Neural cell (in vitro differentiated cells): ENCODE measurements around the gene TRABD2B. TPM values are rescaled to one million over a fixed set of nuclear protein-coding genes. Genes with fewer than 3 reads are reported as not detected.

Source experiments
- H2AFZ ChIP-seq: fragments of 200-600, 300-800 bp; sonication (generic), shearing (Covaris generic); 2 replicates; pipeline ENCODE4 v1.6.0; 2014; ENCODE audit warnings: low read depth, mild to moderate bottlenecking, antibody characterized with exemption, low read length, moderate library complexity
- H3F3A ChIP-seq: fragments of 200-600 bp; shearing (Covaris generic); 2 replicates; pipeline ENCODE4 v1.6.1; 2016; ENCODE audit warnings: mild to moderate bottlenecking, moderate library complexity, mixed read lengths, antibody characterized with exemption, low read length; ENCODE audit not compliant: insufficient read depth, poor library complexity, severe bottlenecking
- H3K27ac ChIP-seq: fragments of 200-600, 300-800 bp; sonication (generic), shearing (Covaris generic); 2 replicates; pipeline ENCODE4 v1.5.1; 2014; ENCODE audit warnings: mild to moderate bottlenecking, low read length, moderate library complexity
- H3K27me3 ChIP-seq: fragments of 300-800, 200-600 bp; sonication (generic), shearing (Covaris generic); 2 replicates; pipeline ENCODE4 v1.6.0; 2014; ENCODE audit warnings: mild to moderate bottlenecking, low read depth, low read length, moderate library complexity; ENCODE audit not compliant: insufficient read depth
- H3K36me3 ChIP-seq: fragments of 300-800, 200-600 bp; sonication (generic), shearing (Covaris generic); 2 replicates; pipeline ENCODE4 v1.5.1; 2014; ENCODE audit warnings: mild to moderate bottlenecking, antibody characterized with exemption, low read length, moderate library complexity; ENCODE audit not compliant: insufficient read depth
- H3K4me2 ChIP-seq: fragments of 300-800, 200-600 bp; sonication (generic), shearing (Covaris generic); 2 replicates; pipeline ENCODE4 v1.6.0; 2014; ENCODE audit warnings: mild to moderate bottlenecking, low read length
- H3K4me3 ChIP-seq: fragments of 300-800, 200-600 bp; sonication (generic), shearing (Covaris generic); 2 replicates; pipeline ENCODE4 v1.5.1; 2014; ENCODE audit warnings: mild to moderate bottlenecking, low read length, moderate library complexity
- H3K79me2 ChIP-seq: fragments of 200-600 bp; shearing (Covaris generic); replicated peaks from 2 replicates; pipeline ENCODE4 v1.6.0; 2014; ENCODE audit warnings: mild to moderate bottlenecking, low read length, moderate library complexity; ENCODE audit not compliant: insufficient read depth
- H3K9ac ChIP-seq: fragments of 300-800, 200-600 bp; sonication (generic), shearing (Covaris generic); 2 replicates; pipeline ENCODE4 v1.6.1; 2016; ENCODE audit warnings: mild to moderate bottlenecking, low read length, mixed read lengths
- H3K9me2 ChIP-seq: fragments of 200-600 bp; shearing (Covaris generic); 2 replicates; pipeline ENCODE4 v1.6.1; 2016; ENCODE audit warnings: mild to moderate bottlenecking, low read length, mixed read lengths; ENCODE audit not compliant: insufficient read depth
- H3K9me3 ChIP-seq: fragments of 200-600, 300-800 bp; sonication (generic), shearing (Covaris generic); 2 replicates; pipeline ENCODE4 v1.6.1; 2016; ENCODE audit warnings: mild to moderate bottlenecking, mixed run types, low read length, moderate library complexity, mixed read lengths
- H4K20me1 ChIP-seq: fragments of 200-600 bp; shearing (Covaris generic); 2 replicates; pipeline ENCODE4 v1.6.1; 2016; ENCODE audit warnings: mild to moderate bottlenecking, mixed run types; ENCODE audit not compliant: insufficient read depth
- EP300 ChIP-seq: fragments of 450-650 bp; conservative IDR thresholded peaks from 2 replicates; pipeline ENCODE4 v1.6.1; 2014; ENCODE audit warnings: antibody characterized with exemption, mild to moderate bottlenecking, moderate library complexity; ENCODE audit not compliant: poor library complexity, severe bottlenecking
- EZH2 ChIP-seq: fragments of 200-600, 300-800 bp; shearing (Covaris generic), sonication (generic); IDR thresholded peaks from 2 replicates; pipeline ENCODE4 v1.6.1; 2014; ENCODE audit warnings: antibody characterized with exemption, low read length, borderline replicate concordance, mild to moderate bottlenecking; ENCODE audit not compliant: insufficient read depth, poor library complexity, severe bottlenecking
- MXI1 ChIP-seq: fragments of 450-650 bp; conservative IDR thresholded peaks from 2 replicates; pipeline ENCODE4 v1.6.1; 2014; ENCODE audit warnings: antibody characterized with exemption, mild to moderate bottlenecking; ENCODE audit not compliant: poor library complexity, severe bottlenecking
- POLR2AphosphoS5 ChIP-seq: IDR thresholded peaks from 2 replicates; pipeline ENCODE4 v1.6.1; 2012
- RAD21 ChIP-seq: fragments of 450-650 bp; conservative IDR thresholded peaks from 2 replicates; pipeline ENCODE4 v1.6.1; 2014; ENCODE audit warnings: antibody characterized with exemption, mild to moderate bottlenecking, moderate library complexity
- SMC3 ChIP-seq: fragments of 450-650 bp; conservative IDR thresholded peaks from 2 replicates; pipeline ENCODE4 v1.6.1; 2014; ENCODE audit warnings: antibody characterized with exemption, mild to moderate bottlenecking, moderate library complexity; ENCODE audit not compliant: poor library complexity
- TAF1 ChIP-seq: IDR thresholded peaks from 2 replicates; pipeline ENCODE4 v1.6.1; 2012; ENCODE audit warnings: low read depth
- polyA plus RNA-seq: library from polyadenylated mRNA; depleted of rRNA; stranded (reverse); fragments of >200 nt; gene quantifications from 2 replicates; pipeline ENCODE4 v1.2.3, GENCODE V29; 2014
- TF ChIP-seq, protein P1 (sequence below): fragments of 450-650 bp; IDR thresholded peaks from 2 replicates; pipeline ENCODE4 v1.5.1; 2014; ENCODE audit warnings: antibody characterized with exemption, mild to moderate bottlenecking, moderate library complexity; ENCODE audit not compliant: poor library complexity, severe bottlenecking
- TF ChIP-seq, protein P2 (sequence below): IDR thresholded peaks from 2 replicates; pipeline ENCODE4 v1.6.1; 2012; ENCODE audit warnings: borderline replicate concordance

The TRABD2B gene
- polyA plus RNA-seq, 1 donor from 2014 or later = 0.02 TPM

DNA sequence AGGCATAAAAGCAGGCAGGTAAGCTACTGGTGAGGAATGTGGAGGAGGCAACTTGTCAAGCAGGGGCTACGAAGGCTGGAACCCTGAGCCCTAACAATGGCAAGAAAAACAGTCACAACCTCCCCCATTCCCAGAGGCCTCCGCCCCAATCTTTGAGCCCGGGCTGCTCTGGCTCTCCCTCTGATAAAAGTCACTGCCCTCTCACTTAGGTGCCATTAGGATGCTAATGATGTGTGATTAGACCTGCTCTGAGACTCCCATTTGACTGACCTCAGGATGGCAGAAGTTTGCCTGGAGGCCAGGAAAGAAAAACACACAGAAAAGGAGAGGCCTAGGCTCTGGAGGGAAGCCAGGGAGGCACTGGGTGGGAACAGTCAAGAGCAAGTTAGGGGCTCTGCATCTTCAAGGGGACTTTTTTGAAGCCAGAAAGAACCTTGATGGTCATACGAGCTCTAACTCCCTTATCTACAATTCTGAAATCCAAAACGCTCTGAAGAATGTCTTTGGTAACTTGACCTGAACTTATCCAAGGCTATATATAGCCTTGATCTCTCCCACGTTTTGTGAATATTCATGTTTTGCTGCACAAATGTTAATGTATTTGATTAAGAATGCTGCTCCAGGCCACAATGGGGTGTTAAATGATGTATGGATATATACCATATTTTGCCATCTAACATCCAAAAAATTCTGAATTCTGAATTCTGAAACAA is 98.9 kb downstream of the TRABD2B start:
- no peak overlapping the region for H2AFZ ChIP-seq
- no peaks in the 10 kb centered on the region for H3K27me3 ChIP-seq
- TF ChIP-seq MXI1 (no peak), RAD21 (no peak), TAF1 (no peak), SMC3 (no peak), EP300 (no peak), EZH2 (no peak), POLR2AphosphoS5 (no peak)
- TF ChIP-seq, protein P1, sequence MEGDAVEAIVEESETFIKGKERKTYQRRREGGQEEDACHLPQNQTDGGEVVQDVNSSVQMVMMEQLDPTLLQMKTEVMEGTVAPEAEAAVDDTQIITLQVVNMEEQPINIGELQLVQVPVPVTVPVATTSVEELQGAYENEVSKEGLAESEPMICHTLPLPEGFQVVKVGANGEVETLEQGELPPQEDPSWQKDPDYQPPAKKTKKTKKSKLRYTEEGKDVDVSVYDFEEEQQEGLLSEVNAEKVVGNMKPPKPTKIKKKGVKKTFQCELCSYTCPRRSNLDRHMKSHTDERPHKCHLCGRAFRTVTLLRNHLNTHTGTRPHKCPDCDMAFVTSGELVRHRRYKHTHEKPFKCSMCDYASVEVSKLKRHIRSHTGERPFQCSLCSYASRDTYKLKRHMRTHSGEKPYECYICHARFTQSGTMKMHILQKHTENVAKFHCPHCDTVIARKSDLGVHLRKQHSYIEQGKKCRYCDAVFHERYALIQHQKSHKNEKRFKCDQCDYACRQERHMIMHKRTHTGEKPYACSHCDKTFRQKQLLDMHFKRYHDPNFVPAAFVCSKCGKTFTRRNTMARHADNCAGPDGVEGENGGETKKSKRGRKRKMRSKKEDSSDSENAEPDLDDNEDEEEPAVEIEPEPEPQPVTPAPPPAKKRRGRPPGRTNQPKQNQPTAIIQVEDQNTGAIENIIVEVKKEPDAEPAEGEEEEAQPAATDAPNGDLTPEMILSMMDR = no peak
- TF ChIP-seq, protein P2, sequence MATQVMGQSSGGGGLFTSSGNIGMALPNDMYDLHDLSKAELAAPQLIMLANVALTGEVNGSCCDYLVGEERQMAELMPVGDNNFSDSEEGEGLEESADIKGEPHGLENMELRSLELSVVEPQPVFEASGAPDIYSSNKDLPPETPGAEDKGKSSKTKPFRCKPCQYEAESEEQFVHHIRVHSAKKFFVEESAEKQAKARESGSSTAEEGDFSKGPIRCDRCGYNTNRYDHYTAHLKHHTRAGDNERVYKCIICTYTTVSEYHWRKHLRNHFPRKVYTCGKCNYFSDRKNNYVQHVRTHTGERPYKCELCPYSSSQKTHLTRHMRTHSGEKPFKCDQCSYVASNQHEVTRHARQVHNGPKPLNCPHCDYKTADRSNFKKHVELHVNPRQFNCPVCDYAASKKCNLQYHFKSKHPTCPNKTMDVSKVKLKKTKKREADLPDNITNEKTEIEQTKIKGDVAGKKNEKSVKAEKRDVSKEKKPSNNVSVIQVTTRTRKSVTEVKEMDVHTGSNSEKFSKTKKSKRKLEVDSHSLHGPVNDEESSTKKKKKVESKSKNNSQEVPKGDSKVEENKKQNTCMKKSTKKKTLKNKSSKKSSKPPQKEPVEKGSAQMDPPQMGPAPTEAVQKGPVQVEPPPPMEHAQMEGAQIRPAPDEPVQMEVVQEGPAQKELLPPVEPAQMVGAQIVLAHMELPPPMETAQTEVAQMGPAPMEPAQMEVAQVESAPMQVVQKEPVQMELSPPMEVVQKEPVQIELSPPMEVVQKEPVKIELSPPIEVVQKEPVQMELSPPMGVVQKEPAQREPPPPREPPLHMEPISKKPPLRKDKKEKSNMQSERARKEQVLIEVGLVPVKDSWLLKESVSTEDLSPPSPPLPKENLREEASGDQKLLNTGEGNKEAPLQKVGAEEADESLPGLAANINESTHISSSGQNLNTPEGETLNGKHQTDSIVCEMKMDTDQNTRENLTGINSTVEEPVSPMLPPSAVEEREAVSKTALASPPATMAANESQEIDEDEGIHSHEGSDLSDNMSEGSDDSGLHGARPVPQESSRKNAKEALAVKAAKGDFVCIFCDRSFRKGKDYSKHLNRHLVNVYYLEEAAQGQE = no peak
- no peaks in the 10 kb centered on the region for H3K9me2 ChIP-seq
- H3K36me3 ChIP-seq = no peaks in the 10 kb centered on the region
- H3F3A ChIP-seq = no peaks in the 10 kb centered on the region
- H4K20me1 ChIP-seq = no peaks in the 10 kb centered on the region
- no peak overlapping the region for H3K27ac ChIP-seq
- no peak overlapping the region for H3K4me2 ChIP-seq
- H3K79me2 ChIP-seq = no peaks in the 10 kb centered on the region
- no peaks in the 10 kb centered on the region for H3K9me3 ChIP-seq
- H3K4me3 ChIP-seq = no peak overlapping the region
- H3K9ac ChIP-seq = no peak overlapping the region

DNA sequence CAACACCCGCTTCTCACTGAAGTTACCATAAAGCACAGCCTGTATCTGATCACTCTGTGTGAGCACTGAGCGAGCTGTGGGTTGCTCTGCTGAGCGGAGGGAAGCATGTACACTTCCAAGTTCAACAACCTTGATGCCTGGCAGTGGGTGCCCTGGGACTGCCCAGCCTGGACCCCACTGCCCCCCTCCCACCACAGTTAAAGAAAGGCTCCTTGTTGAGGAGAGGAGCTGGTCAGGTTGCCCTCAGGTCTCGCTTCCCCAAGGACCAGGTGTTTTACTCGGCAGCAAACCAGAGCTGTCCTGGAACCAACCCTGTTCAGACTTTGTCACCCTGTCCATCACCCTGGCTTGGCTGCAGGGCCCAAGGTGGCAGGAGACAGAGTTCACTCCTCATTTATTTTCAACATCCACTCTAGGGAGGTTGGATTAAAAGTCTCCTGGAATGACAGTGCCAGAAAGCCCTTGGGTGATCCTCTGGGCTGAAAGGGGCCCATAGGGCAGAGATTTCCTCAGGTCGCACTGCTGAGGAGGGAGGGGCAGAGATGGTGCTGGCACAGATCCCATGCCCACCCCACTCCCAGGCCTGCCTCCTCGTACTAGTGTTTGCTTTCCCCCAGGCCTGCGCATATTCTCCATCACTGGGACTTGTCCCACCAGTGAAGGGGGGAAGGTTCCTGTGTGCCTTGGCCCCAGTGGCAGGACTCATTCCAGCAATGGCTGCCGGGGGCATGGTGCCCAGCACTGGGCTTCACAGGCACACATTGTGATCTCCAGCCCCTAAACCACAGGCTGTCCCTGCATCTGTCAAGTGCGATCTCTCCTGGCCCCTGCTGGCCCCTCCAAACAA is 101.7 kb downstream of the TRABD2B start:
- Histone ChIP-seq H3K36me3 (no peaks in the 10 kb centered on the region), H3K27me3 (no peaks in the 10 kb centered on the region), H3K9ac (no peak overlapping the region), H2AFZ (no peak overlapping the region), H3K27ac (no peak overlapping the region), H3K4me2 (no peak overlapping the region), H3F3A (no peaks in the 10 kb centered on the region), H3K79me2 (no peaks in the 10 kb centered on the region), H3K4me3 (no peak overlapping the region), H3K9me2 (no peaks in the 10 kb centered on the region), H3K9me3 (no peaks in the 10 kb centered on the region), H4K20me1 (no peaks in the 10 kb centered on the region)
- no peak for TF ChIP-seq POLR2AphosphoS5
- TF ChIP-seq MXI1 = no peak
- TF ChIP-seq TAF1 = no peak
- no peak for TF ChIP-seq EP300
- TF ChIP-seq, protein P2 = no peak
- TF ChIP-seq, protein P1 = no peak
- no peak for TF ChIP-seq SMC3
- TF ChIP-seq RAD21 = no peak
- no peak for TF ChIP-seq EZH2
